HEK293 (cell line): ENCODE results near the gene DSCAML1.

ENCODE experiments used
- CTCF ChIA-PET: fragments of 350-600 bp; formaldehyde crosslinking; extraction: SDS; loops from one replicate; lab custom pipeline; 2021; ENCODE audit warnings: antibody characterized with exemption; lab: Yijun Ruan, JAX
- POLR2A ChIA-PET: fragments of 300-600 bp; formaldehyde crosslinking; extraction: SDS; loops from one replicate; lab custom pipeline; 2020; ENCODE audit warnings: antibody characterized with exemption, inconsistent platforms; lab: Yijun Ruan, JAX
- H3K27ac ChIP-seq: fragments of 200-500 bp; sonication (Bioruptor generic); 2 replicates; pipeline ENCODE4 v1.5.1; 2014; ENCODE audit warnings: low read depth, low read length, control low read depth, inconsistent platforms; ENCODE audit errors: extremely low read depth
- H3K36me3 ChIP-seq, 2 experiments: fragments of 200-500 bp in 1 of 2; sonication (Bioruptor generic) in 1 of 2; 1 replicate in 1 of 2; 2 replicates in 1 of 2; pipeline ENCODE4 v1.5.1; 2014 to 2017; ENCODE audit warnings: inconsistent platforms in 2 of 2, low read length in 2 of 2; ENCODE audit not compliant: control insufficient read depth in 2 of 2, insufficient read depth in 1 of 2
- H3K4me1 ChIP-seq: fragments of 200-500 bp; sonication (Bioruptor generic); 2 replicates; pipeline ENCODE4 v1.5.1; 2014; ENCODE audit warnings: mild to moderate bottlenecking, low read length, inconsistent platforms; ENCODE audit not compliant: control insufficient read depth, insufficient read depth
- H3K4me3 ChIP-seq: 2 replicates; pipeline ENCODE4 v1.5.1; 2011; ENCODE audit warnings: low read depth, mild to moderate bottlenecking, control low read depth, low read length, moderate library complexity
- H3K9me3 ChIP-seq: fragments of 200-500 bp; sonication (Bioruptor generic); 2 replicates; pipeline ENCODE4 v1.5.1; 2014; ENCODE audit warnings: low read depth, low read length, inconsistent platforms; ENCODE audit not compliant: control insufficient read depth, insufficient read depth
- GLI4 ChIP-seq: fragments of 450-650 bp; formaldehyde crosslinking; IDR thresholded peaks from 2 replicates; pipeline ENCODE4 v1.5.1; 2016; ENCODE audit warnings: missing biosample characterization, missing genetic modification characterization
- HOXC10 ChIP-seq: sonication (generic); formaldehyde crosslinking; IDR thresholded peaks from 2 replicates; pipeline ENCODE4 v1.8.1; 2023; ENCODE audit warnings: mild to moderate bottlenecking, missing genetic modification reagents
- KLF9 ChIP-seq: fragments of 450-650 bp; formaldehyde crosslinking; IDR thresholded peaks from 2 replicates; pipeline ENCODE4 v1.5.1; 2016; ENCODE audit warnings: missing biosample characterization, missing genetic modification characterization, low read depth
- SP7 ChIP-seq: fragments of 450-650 bp; formaldehyde crosslinking; IDR thresholded peaks from 2 replicates; pipeline ENCODE4 v1.5.1; 2016; ENCODE audit warnings: missing biosample characterization, missing genetic modification characterization
- ZBTB48 ChIP-seq: fragments of 450-650 bp; formaldehyde crosslinking; IDR thresholded peaks from 2 replicates; pipeline ENCODE4 v1.5.1; 2016; ENCODE audit warnings: missing biosample characterization, missing genetic modification characterization
- ZNF133 ChIP-seq: fragments of 450-650 bp; formaldehyde crosslinking; IDR thresholded peaks from 2 replicates; pipeline ENCODE4 v1.5.1; 2016; ENCODE audit warnings: missing biosample characterization, missing genetic modification characterization
- ZNF146 ChIP-seq: fragments of 450-650 bp; formaldehyde crosslinking; IDR thresholded peaks from 2 replicates; pipeline ENCODE4 v1.5.1; 2016; ENCODE audit warnings: missing biosample characterization, missing genetic modification characterization
- ZNF510 ChIP-seq: fragments of 450-650 bp; formaldehyde crosslinking; IDR thresholded peaks from 2 replicates; pipeline ENCODE4 v1.5.1; 2018; ENCODE audit warnings: mild to moderate bottlenecking, missing genetic modification characterization, missing biosample characterization; ENCODE audit not compliant: insufficient replicate concordance
- ZNF561 ChIP-seq: fragments of 450-650 bp; IDR thresholded peaks from 2 replicates; pipeline ENCODE4 v1.5.1; 2018; ENCODE audit warnings: missing biosample characterization, missing genetic modification characterization, borderline replicate concordance
- ZNF626 ChIP-seq: fragments of 450-650 bp; sonication (Bioruptor Pico); formaldehyde crosslinking; IDR thresholded peaks from 2 replicates; pipeline ENCODE4 v1.5.1; 2018; ENCODE audit warnings: missing biosample characterization, missing genetic modification characterization, inconsistent platforms
- ZNF629 ChIP-seq: fragments of 450-650 bp; formaldehyde crosslinking; IDR thresholded peaks from 2 replicates; pipeline ENCODE4 v1.5.1; 2017; ENCODE audit warnings: missing biosample characterization, missing genetic modification characterization
- ZNF654 ChIP-seq: fragments of 450-650 bp; formaldehyde crosslinking; IDR thresholded peaks from 2 replicates; pipeline ENCODE4 v1.5.1; 2016; ENCODE audit warnings: low read depth, missing biosample characterization, missing genetic modification characterization
- TF ChIP-seq, protein P1 (sequence below): fragments of 450-650 bp; formaldehyde crosslinking; IDR thresholded peaks from 2 replicates; pipeline ENCODE4 v1.5.1; 2016; ENCODE audit warnings: missing biosample characterization, missing genetic modification characterization
- TF ChIP-seq, protein P2 (sequence below): fragments of 450-650 bp; IDR thresholded peaks from 2 replicates; pipeline ENCODE4 v1.5.1; 2018; ENCODE audit warnings: missing biosample characterization, missing genetic modification characterization
- TF ChIP-seq, protein P3 (sequence below): fragments of 450-650 bp; formaldehyde crosslinking; IDR thresholded peaks from 2 replicates; pipeline ENCODE4; 2016; ENCODE audit warnings: missing biosample characterization, missing genetic modification characterization
- TF ChIP-seq, protein P4 (sequence below): fragments of 450-650 bp; formaldehyde crosslinking; IDR thresholded peaks from 2 replicates; pipeline ENCODE4 v1.5.0; 2017; ENCODE audit warnings: missing biosample characterization, missing genetic modification characterization, borderline replicate concordance
- TF ChIP-seq, protein P5 (sequence below): fragments of 450-650 bp; formaldehyde crosslinking; IDR thresholded peaks from 2 replicates; pipeline ENCODE4 v1.5.1; 2016; ENCODE audit warnings: missing biosample characterization, missing genetic modification characterization
- TF ChIP-seq, protein P6 (sequence below): fragments of 450-650 bp; formaldehyde crosslinking; IDR thresholded peaks from 2 replicates; pipeline ENCODE4 v1.5.1; 2016; ENCODE audit warnings: missing biosample characterization, missing genetic modification characterization, borderline replicate concordance

The DSCAML1 gene

DNA sequence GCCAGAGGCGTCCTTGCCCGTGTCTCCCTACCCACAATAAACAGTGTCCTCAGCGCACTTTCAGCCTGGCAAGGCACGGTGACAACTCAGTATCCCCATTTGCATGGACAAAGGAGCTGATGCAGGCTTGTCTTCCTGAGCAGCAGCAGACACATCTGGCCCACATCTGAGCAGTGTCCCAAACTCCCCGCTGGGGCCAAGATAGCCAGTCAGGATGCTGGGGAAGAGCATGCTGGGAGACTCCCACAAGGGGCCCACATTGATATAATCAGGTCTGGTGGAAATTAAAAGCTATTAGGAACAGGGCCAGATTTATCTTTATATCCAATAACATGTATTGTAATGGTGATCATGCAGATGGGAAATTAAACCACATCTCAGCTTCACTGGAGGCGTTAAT lies 24.7 kb downstream of the DSCAML1 start:
- ChIA-PET CTCF (interaction anchor here (0.5 to 0.6 kb wide), 2 partner anchors 8 to 13 kb away, joined by 3 to 5 read pairs; no protein-coding TSS in a partner anchor), POLR2A (no interaction called here)
- Histone ChIP-seq H3K27ac (no peak overlapping the region), H3K36me3 (no peaks in the 10 kb centered on the region), H3K4me1 (no peaks in the 10 kb centered on the region), H3K9me3 (no peaks in the 10 kb centered on the region), H3K4me3 (no peak overlapping the region)
- TF ChIP-seq ZNF561 (tag by site-specific recombination) (no peak), HOXC10 (CRISPR knock-in tag) (no peak), ZBTB48 (tag by site-specific recombination) (no peak), SP7 (tag by site-specific recombination) (no peak), ZNF626 (no peak), KLF9 (tag by site-specific recombination) (no peak), ZNF146 (tag by site-specific recombination) (no peak), ZNF133 (no peak), ZNF510 (tag by site-specific recombination) (no peak), ZNF629 (tag by site-specific recombination) (no peak), ZNF654 (no peak), GLI4 (tag by site-specific recombination) (no peak)
- TF ChIP-seq, protein P1, sequence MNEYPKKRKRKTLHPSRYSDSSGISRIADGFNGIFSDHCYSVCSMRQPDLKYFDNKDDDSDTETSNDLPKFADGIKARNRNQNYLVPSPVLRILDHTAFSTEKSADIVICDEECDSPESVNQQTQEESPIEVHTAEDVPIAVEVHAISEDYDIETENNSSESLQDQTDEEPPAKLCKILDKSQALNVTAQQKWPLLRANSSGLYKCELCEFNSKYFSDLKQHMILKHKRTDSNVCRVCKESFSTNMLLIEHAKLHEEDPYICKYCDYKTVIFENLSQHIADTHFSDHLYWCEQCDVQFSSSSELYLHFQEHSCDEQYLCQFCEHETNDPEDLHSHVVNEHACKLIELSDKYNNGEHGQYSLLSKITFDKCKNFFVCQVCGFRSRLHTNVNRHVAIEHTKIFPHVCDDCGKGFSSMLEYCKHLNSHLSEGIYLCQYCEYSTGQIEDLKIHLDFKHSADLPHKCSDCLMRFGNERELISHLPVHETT (tag by site-specific recombination) = no peak
- TF ChIP-seq, protein P2, sequence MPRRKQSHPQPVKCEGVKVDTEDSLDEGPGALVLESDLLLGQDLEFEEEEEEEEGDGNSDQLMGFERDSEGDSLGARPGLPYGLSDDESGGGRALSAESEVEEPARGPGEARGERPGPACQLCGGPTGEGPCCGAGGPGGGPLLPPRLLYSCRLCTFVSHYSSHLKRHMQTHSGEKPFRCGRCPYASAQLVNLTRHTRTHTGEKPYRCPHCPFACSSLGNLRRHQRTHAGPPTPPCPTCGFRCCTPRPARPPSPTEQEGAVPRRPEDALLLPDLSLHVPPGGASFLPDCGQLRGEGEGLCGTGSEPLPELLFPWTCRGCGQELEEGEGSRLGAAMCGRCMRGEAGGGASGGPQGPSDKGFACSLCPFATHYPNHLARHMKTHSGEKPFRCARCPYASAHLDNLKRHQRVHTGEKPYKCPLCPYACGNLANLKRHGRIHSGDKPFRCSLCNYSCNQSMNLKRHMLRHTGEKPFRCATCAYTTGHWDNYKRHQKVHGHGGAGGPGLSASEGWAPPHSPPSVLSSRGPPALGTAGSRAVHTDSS (tag by site-specific recombination) = no peak
- TF ChIP-seq, protein P3, sequence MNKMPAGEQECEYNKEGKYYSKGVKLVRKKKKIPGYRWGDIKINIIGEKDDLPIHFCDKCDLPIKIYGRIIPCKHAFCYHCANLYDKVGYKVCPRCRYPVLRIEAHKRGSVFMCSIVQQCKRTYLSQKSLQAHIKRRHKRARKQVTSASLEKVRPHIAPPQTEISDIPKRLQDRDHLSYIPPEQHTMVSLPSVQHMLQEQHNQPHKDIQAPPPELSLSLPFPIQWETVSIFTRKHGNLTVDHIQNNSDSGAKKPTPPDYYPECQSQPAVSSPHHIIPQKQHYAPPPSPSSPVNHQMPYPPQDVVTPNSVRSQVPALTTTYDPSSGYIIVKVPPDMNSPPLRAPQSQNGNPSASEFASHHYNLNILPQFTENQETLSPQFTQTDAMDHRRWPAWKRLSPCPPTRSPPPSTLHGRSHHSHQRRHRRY (tag by site-specific recombination) = no peak
- TF ChIP-seq, protein P4, sequence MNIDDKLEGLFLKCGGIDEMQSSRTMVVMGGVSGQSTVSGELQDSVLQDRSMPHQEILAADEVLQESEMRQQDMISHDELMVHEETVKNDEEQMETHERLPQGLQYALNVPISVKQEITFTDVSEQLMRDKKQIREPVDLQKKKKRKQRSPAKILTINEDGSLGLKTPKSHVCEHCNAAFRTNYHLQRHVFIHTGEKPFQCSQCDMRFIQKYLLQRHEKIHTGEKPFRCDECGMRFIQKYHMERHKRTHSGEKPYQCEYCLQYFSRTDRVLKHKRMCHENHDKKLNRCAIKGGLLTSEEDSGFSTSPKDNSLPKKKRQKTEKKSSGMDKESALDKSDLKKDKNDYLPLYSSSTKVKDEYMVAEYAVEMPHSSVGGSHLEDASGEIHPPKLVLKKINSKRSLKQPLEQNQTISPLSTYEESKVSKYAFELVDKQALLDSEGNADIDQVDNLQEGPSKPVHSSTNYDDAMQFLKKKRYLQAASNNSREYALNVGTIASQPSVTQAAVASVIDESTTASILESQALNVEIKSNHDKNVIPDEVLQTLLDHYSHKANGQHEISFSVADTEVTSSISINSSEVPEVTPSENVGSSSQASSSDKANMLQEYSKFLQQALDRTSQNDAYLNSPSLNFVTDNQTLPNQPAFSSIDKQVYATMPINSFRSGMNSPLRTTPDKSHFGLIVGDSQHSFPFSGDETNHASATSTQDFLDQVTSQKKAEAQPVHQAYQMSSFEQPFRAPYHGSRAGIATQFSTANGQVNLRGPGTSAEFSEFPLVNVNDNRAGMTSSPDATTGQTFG (tag by site-specific recombination) = no peak
- TF ChIP-seq, protein P5, sequence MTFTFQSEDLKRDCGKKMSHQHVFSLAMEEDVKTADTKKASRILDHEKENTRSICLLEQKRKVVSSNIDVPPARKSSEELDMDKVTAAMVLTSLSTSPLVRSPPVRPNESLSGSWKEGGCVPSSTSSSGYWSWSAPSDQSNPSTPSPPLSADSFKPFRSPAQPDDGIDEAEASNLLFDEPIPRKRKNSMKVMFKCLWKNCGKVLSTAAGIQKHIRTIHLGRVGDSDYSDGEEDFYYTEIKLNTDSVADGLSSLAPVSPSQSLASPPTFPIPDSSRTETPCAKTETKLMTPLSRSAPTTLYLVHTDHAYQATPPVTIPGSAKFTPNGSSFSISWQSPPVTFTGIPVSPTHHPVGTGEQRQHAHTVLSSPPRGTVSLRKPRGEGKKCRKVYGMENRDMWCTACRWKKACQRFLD (tag by site-specific recombination) = no peak
- TF ChIP-seq, protein P6, sequence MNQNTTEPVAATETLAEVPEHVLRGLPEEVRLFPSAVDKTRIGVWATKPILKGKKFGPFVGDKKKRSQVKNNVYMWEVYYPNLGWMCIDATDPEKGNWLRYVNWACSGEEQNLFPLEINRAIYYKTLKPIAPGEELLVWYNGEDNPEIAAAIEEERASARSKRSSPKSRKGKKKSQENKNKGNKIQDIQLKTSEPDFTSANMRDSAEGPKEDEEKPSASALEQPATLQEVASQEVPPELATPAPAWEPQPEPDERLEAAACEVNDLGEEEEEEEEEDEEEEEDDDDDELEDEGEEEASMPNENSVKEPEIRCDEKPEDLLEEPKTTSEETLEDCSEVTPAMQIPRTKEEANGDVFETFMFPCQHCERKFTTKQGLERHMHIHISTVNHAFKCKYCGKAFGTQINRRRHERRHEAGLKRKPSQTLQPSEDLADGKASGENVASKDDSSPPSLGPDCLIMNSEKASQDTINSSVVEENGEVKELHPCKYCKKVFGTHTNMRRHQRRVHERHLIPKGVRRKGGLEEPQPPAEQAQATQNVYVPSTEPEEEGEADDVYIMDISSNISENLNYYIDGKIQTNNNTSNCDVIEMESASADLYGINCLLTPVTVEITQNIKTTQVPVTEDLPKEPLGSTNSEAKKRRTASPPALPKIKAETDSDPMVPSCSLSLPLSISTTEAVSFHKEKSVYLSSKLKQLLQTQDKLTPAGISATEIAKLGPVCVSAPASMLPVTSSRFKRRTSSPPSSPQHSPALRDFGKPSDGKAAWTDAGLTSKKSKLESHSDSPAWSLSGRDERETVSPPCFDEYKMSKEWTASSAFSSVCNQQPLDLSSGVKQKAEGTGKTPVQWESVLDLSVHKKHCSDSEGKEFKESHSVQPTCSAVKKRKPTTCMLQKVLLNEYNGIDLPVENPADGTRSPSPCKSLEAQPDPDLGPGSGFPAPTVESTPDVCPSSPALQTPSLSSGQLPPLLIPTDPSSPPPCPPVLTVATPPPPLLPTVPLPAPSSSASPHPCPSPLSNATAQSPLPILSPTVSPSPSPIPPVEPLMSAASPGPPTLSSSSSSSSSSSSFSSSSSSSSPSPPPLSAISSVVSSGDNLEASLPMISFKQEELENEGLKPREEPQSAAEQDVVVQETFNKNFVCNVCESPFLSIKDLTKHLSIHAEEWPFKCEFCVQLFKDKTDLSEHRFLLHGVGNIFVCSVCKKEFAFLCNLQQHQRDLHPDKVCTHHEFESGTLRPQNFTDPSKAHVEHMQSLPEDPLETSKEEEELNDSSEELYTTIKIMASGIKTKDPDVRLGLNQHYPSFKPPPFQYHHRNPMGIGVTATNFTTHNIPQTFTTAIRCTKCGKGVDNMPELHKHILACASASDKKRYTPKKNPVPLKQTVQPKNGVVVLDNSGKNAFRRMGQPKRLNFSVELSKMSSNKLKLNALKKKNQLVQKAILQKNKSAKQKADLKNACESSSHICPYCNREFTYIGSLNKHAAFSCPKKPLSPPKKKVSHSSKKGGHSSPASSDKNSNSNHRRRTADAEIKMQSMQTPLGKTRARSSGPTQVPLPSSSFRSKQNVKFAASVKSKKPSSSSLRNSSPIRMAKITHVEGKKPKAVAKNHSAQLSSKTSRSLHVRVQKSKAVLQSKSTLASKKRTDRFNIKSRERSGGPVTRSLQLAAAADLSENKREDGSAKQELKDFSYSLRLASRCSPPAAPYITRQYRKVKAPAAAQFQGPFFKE = no peak
